ENCODE data around the gene ADARB1. TPM values are rescaled to one million over a fixed set of nuclear protein-coding genes. Genes with fewer than 3 reads are reported as not detected.

ADARB1 gene
- total RNA-seq, 4 donors from 2014 or later: 18.2 to 57.6 (median 32.0) TPM

- Histone ChIP-seq H3K9me3 (no peaks in the 10 kb centered on the region), H3K4me1 (peaks cover 0 to 24% (median 6%) of the 10 kb centered on the region in 4 donors), H3K36me3 (no peaks in the 10 kb centered on the region), H3K27ac (no peak overlapping the region), H3K4me3 (no peak overlapping the region), H3K27me3 (no peaks in the 10 kb centered on the region)
- TF ChIP-seq EP300 (IDR thresholded peaks at IDR 0.05) (no peak), CTCF (IDR thresholded peaks at IDR 0.05) (no peak), POLR2A (IDR thresholded peaks at IDR 0.05) (no peak)
- no peak for DNase-seq (ENCODE audit: low spot score in 2 of 2)
- 88 to 95% methylated on average over 4 of the region's 4 CpGs for WGBS, 2 donors
These were observed 13.7 kb downstream of the ADARB1 start for GRCh38 chr21:45088116-45088515.

- no peaks in the 10 kb centered on the region for H3K27me3 ChIP-seq
- no peaks in the 10 kb centered on the region for H3K36me3 ChIP-seq
- H3K4me1 ChIP-seq: peaks cover 0 to 30% (median 6%) of the 10 kb centered on the region in 4 donors
- DNase-seq (ENCODE audit: low spot score in 2 of 2): no peak
- no peak overlapping the region for H3K27ac ChIP-seq
- TF ChIP-seq POLR2A (IDR thresholded peaks at IDR 0.05) (no peak), EP300 (IDR thresholded peaks at IDR 0.05) (no peak), CTCF (IDR thresholded peaks at IDR 0.05) (no peak)
- H3K4me3 ChIP-seq: no peak overlapping the region
- 88 to 93% methylated on average over 8 of the region's 8 CpGs for WGBS, 2 donors
- H3K9me3 ChIP-seq: no peaks in the 10 kb centered on the region
These were observed 14.3 kb downstream of the ADARB1 start for GRCh38 chr21:45088729-45089128.

GRCh38 chr21:45089964-45090363, 15.6 kb downstream of the ADARB1 start:
- peaks cover 0 to 40% (median 6%) of the 10 kb centered on the region in 4 donors for H3K4me1 ChIP-seq
- no peaks in the 10 kb centered on the region for H3K27me3 ChIP-seq
- no peak overlapping the region for H3K4me3 ChIP-seq
- TF ChIP-seq POLR2A (IDR thresholded peaks at IDR 0.05) (no peak), CTCF (IDR thresholded peaks at IDR 0.05) (no peak), EP300 (IDR thresholded peaks at IDR 0.05) (no peak)
- DNase-seq (ENCODE audit: low spot score in 2 of 2): no peak
- WGBS, 2 donors: 82 to 87% methylated on average over 4 of the region's 4 CpGs
- H3K9me3 ChIP-seq: no peaks in the 10 kb centered on the region
- H3K27ac ChIP-seq: no peak overlapping the region
- H3K36me3 ChIP-seq: no peaks in the 10 kb centered on the region

GRCh38 chr21:45090966-45091365, 16.6 kb downstream of the ADARB1 start:
- no peak for TF ChIP-seq CTCF (IDR thresholded peaks at IDR 0.05)
- TF ChIP-seq POLR2A (IDR thresholded peaks at IDR 0.05): no peak
- TF ChIP-seq EP300 (IDR thresholded peaks at IDR 0.05): no peak
- H3K27me3 ChIP-seq: no peaks in the 10 kb centered on the region
- peaks cover 0 to 41% (median 6%) of the 10 kb centered on the region in 4 donors for H3K4me1 ChIP-seq
- H3K36me3 ChIP-seq: no peaks in the 10 kb centered on the region
- H3K4me3 ChIP-seq: no peak overlapping the region
- WGBS, 2 donors: 64 to 72% methylated on average over 4 of the region's 4 CpGs
- no peak overlapping the region for H3K27ac ChIP-seq
- no peaks in the 10 kb centered on the region for H3K9me3 ChIP-seq
- DNase-seq (ENCODE audit: low spot score in 2 of 2): no peak

- Histone ChIP-seq H3K27ac (no peak overlapping the region), H3K4me1 (peaks cover 0 to 45% (median 6%) of the 10 kb centered on the region in 4 donors), H3K9me3 (no peaks in the 10 kb centered on the region), H3K4me3 (no peak overlapping the region), H3K27me3 (no peaks in the 10 kb centered on the region), H3K36me3 (no peaks in the 10 kb centered on the region)
- no peak for TF ChIP-seq CTCF (IDR thresholded peaks at IDR 0.05)
- no peak for TF ChIP-seq POLR2A (IDR thresholded peaks at IDR 0.05)
- TF ChIP-seq EP300 (IDR thresholded peaks at IDR 0.05): no peak
- WGBS, 2 donors: 24 to 35% methylated on average over 7 of the region's 7 CpGs
- DNase-seq (ENCODE audit: low spot score in 2 of 2): no peak
These were observed 17.4 kb downstream of the ADARB1 start for GRCh38 chr21:45091550-45092322.

All from tibial nerve (tissue), 4 donors.